ENCODE data around the gene GPR151. TPM values are rescaled to one million over a fixed set of nuclear protein-coding genes. Genes with fewer than 3 reads are reported as not detected.
A peak's percentile ranks its signal among the peaks of the same experiment; 100 is the strongest.
"Not testable (repeated sequence)": the region's sequence is repeated elsewhere in the genome, so short reads cannot be mapped to it uniquely, and the experiment has no call there.

The GPR151 gene
- polyA plus RNA-seq, 2 of the 4 experiments (the other 2 are of a cell fraction) = not detected

DNA sequence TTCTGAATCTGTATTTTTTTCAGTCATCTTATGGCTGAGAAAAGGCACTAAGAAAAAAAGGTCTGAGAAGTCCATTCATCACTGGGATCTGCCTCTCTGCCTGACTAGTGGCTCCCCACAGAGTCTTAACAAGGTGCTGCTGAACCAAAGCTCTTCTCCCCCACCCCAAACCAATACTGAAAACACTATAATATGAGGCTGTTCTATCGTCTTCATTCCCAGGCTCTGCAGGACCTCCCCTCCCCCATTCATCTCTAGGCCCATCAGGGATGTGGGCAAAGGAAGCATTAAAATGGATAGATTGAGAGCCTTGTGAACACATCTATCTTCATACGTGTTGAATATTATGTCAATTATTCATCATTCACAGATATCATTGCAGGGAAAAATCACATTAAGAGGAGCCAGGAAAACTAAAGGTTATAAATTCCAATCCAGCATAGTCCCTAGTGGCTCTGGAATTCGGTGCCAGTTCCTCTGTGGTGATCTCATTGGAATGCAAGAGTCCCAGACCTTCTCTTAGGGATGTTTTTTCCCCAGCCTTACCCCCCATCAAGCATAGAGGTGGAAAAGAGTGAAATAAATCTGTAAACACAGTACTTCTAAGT, 44.3 kb upstream of the GPR151 start:
- ATAC-seq (no peak; a peak in 1 of 6 replicates), DNase-seq (ENCODE audit: low read depth in 1 of 2, low spot score in 1 of 2) (no peak), FAIRE-seq (no peak)
- Histone ChIP-seq H3K4me2 (no peak overlapping the region), H3K4me3 (no peak overlapping the region), H3K27ac (no peak overlapping the region), H3K9me3 (no peaks in the 10 kb centered on the region), H3K4me1 (no peaks in the 10 kb centered on the region)
- CTCF ChIA-PET = interaction anchor here (1.4 kb wide), 1 partner anchor 27 kb away, joined by 3 read pairs; no protein-coding TSS in a partner anchor
- POLR2A ChIA-PET = no interaction called here
- TF ChIP-seq KDM5A (IDR thresholded peaks at IDR 0.05) (no peak), NPAS2 (CRISPR knock-in tag; IDR thresholded peaks at IDR 0.05; ENCODE audit: borderline replicate concordance) (no peak), RCOR1 (IDR thresholded peaks at IDR 0.05; ENCODE audit: low read depth, low read length) (no peak), CHD2 (IDR thresholded peaks at IDR 0.05; ENCODE audit: low read length, partially characterized antibody) (no peak), CEBPB (IDR thresholded peaks at IDR 0.05) (no peak), CBX8 (IDR thresholded peaks at IDR 0.05) (no peak), JUNB (IDR thresholded peaks at IDR 0.05) (no peak), POLR2AphosphoS2 (conservative IDR thresholded peaks at IDR 0.05; ENCODE audit: low read length) (no peak), ZFP36 (IDR thresholded peaks at IDR 0.05; ENCODE audit: borderline replicate concordance, partially characterized antibody) (no peak), EP300 (IDR thresholded peaks at IDR 0.05) (no peak)
- TF ChIP-seq, protein P1, sequence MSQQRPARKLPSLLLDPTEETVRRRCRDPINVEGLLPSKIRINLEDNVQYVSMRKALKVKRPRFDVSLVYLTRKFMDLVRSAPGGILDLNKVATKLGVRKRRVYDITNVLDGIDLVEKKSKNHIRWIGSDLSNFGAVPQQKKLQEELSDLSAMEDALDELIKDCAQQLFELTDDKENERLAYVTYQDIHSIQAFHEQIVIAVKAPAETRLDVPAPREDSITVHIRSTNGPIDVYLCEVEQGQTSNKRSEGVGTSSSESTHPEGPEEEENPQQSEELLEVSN (IDR thresholded peaks at IDR 0.05; ENCODE audit: borderline replicate concordance, low read depth) = no peak
- TF ChIP-seq, protein P2, sequence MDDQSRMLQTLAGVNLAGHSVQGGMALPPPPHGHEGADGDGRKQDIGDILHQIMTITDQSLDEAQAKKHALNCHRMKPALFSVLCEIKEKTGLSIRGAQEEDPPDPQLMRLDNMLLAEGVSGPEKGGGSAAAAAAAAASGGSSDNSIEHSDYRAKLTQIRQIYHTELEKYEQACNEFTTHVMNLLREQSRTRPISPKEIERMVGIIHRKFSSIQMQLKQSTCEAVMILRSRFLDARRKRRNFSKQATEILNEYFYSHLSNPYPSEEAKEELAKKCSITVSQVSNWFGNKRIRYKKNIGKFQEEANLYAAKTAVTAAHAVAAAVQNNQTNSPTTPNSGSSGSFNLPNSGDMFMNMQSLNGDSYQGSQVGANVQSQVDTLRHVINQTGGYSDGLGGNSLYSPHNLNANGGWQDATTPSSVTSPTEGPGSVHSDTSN (IDR thresholded peaks at IDR 0.05) = no peak
- TF ChIP-seq, protein P3, sequence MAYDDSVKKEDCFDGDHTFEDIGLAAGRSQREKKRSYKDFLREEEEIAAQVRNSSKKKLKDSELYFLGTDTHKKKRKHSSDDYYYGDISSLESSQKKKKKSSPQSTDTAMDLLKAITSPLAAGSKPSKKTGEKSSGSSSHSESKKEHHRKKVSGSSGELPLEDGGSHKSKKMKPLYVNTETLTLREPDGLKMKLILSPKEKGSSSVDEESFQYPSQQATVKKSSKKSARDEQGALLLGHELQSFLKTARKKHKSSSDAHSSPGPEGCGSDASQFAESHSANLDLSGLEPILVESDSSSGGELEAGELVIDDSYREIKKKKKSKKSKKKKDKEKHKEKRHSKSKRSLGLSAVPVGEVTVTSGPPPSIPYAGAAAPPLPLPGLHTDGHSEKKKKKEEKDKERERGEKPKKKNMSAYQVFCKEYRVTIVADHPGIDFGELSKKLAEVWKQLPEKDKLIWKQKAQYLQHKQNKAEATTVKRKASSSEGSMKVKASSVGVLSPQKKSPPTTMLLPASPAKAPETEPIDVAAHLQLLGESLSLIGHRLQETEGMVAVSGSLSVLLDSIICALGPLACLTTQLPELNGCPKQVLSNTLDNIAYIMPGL (CRISPR knock-in tag; IDR thresholded peaks at IDR 0.05; ENCODE audit: borderline replicate concordance) = no peak
- TF ChIP-seq, protein P4, sequence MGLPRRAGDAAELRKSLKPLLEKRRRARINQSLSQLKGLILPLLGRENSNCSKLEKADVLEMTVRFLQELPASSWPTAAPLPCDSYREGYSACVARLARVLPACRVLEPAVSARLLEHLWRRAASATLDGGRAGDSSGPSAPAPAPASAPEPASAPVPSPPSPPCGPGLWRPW (IDR thresholded peaks at IDR 0.05) = no peak
- 12% methylated on average over 3 of the region's 3 CpGs for WGBS (ENCODE audit: missing lambda C conversion rate)

DNA sequence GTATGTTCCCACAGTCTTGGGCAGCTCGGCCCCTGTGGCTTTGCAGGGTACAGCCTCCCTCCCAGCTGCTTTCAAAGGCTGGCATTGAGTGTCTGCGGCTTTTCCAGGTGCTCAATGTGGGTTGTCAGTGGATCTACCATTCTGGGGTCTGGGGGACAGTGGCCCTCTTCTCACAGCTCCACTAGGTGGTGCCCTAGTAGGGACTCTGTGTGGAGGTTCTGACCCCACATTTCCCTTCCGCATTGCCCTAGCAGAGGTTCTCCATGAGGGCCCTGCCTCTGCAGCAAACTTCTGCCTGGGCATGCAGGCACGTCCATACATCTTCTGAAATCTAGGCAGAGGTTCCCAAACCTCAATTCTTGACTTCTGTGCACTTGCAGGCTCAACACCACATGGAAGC, 40.9 kb upstream of the GPR151 start:
- CTCF ChIA-PET = interaction anchor here (0.7 kb wide), 1 partner anchor 409 kb away, joined by 5 read pairs; no protein-coding TSS in a partner anchor
- FAIRE-seq; H3K4me2 ChIP-seq; ATAC-seq; POLR2A ChIA-PET; H3K4me1 ChIP-seq; DNase-seq (ENCODE audit: low read depth in 1 of 2, low spot score in 1 of 2); H3K9me3 ChIP-seq; H3K27ac ChIP-seq; H3K4me3 ChIP-seq: not testable (repeated sequence)
- 18% methylated on average over 3 of the region's 4 CpGs for WGBS (ENCODE audit: missing lambda C conversion rate)
- peak in 1 of 2 experiments; percentile 15; a peak in 1 of 5 replicates for TF ChIP-seq RAD21 (conservative IDR thresholded peaks at IDR 0.05 in 1 of 2, IDR thresholded peaks at IDR 0.05 in 1 of 2)

DNA sequence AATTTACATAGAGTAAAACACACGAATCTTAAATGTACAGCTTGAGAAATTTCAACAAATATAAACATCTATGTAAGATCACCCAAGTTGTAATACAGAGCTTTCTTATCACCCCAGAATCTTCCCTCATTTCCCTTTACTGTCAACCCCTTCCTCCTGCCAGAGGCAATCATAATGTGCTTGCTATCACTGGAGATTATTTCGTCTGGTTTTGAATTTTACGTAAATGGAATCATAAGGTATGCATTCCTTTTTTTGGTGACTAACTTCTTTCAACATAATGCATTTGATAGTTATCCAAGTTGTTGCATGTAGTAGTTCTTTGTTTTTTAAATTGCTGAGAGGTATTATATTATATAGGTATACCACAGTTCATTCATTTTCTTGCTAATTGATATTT, 37.5 kb upstream of the GPR151 start:
- FAIRE-seq (no peak), ATAC-seq (no peak), DNase-seq (ENCODE audit: low read depth in 1 of 2, low spot score in 1 of 2) (no peak)
- no peak overlapping the region for H3K27ac ChIP-seq
- CTCF ChIA-PET = interaction anchor here (1.2 to 1.5 kb wide), 2 partner anchors 13 to 414 kb away, joined by 3 read pairs; no protein-coding TSS in a partner anchor
- TF ChIP-seq HEYL (CRISPR knock-in tag; IDR thresholded peaks at IDR 0.05) (no peak), GATA3 (IDR thresholded peaks at IDR 0.05; ENCODE audit: borderline replicate concordance) (no peak), HDAC2 (IDR thresholded peaks at IDR 0.05) (no peak)
- H3K9me3 ChIP-seq = no peaks in the 10 kb centered on the region
- H3K4me2 ChIP-seq = no peak overlapping the region
- H3K4me3 ChIP-seq = no peak overlapping the region
- 32% methylated on average over 3 of the region's 3 CpGs for WGBS (ENCODE audit: missing lambda C conversion rate)
- POLR2A ChIA-PET = no interaction called here
- no peaks in the 10 kb centered on the region for H3K4me1 ChIP-seq

Measured in A549 (cell line).